ENCODE measurements around the gene SHOX.

Gene SHOX

GRCh38 chrX:675279-675954 lies 44.8 kb downstream of the SHOX start:
- DNase-seq = no peak

- no peak for DNase-seq
Measured at GRCh38 chrX:675955-676295, 45.3 kb downstream of the SHOX start.

- DNase-seq = no peak
Measured at GRCh38 chrX:677376-677775, 46.8 kb downstream of the SHOX start.

GRCh38 chrX:679291-679979 lies 48.8 kb downstream of the SHOX start:
- no peak for DNase-seq

- no peak for DNase-seq
Measured at GRCh38 chrX:680062-680461, 49.5 kb downstream of the SHOX start.

- no peak for DNase-seq
Measured at GRCh38 chrX:681989-682388, 51.4 kb downstream of the SHOX start.

GRCh38 chrX:682892-683291 lies 52.3 kb downstream of the SHOX start:
- DNase-seq = no peak

GRCh38 chrX:683576-683975 lies 53.0 kb downstream of the SHOX start:
- no peak for DNase-seq

GRCh38 chrX:685120-686032 lies 54.8 kb downstream of the SHOX start:
- DNase-seq = no peak

GRCh38 chrX:689983-690382 lies 59.4 kb downstream of the SHOX start:
- DNase-seq = no peak

GRCh38 chrX:694800-695199 lies 64.2 kb downstream of the SHOX start:
- no peak for DNase-seq

GRCh38 chrX:698206-698605 lies 67.6 kb downstream of the SHOX start:
- DNase-seq = peak; percentile 29

GRCh38 chrX:700936-701335 lies 70.3 kb downstream of the SHOX start:
- DNase-seq = no peak

- no peak for DNase-seq
Measured at GRCh38 chrX:701673-702072, 71.1 kb downstream of the SHOX start.

- no peak for DNase-seq
Measured at GRCh38 chrX:703466-703865, 72.9 kb downstream of the SHOX start.

- no peak for DNase-seq
Measured at GRCh38 chrX:703866-704265, 73.3 kb downstream of the SHOX start.
